ENCODE measurements around the gene IGFBP4. TPM values are rescaled to one million over a fixed set of nuclear protein-coding genes. Genes with fewer than 3 reads are reported as not detected.

IGFBP4 gene
- total and polyA plus RNA-seq, 10 of the 15 experiments (the other 5 are each of a cell fraction or from before 2014, with no cell fraction given), result 2.4 to 22.3 (median 6.6) TPM

DNA sequence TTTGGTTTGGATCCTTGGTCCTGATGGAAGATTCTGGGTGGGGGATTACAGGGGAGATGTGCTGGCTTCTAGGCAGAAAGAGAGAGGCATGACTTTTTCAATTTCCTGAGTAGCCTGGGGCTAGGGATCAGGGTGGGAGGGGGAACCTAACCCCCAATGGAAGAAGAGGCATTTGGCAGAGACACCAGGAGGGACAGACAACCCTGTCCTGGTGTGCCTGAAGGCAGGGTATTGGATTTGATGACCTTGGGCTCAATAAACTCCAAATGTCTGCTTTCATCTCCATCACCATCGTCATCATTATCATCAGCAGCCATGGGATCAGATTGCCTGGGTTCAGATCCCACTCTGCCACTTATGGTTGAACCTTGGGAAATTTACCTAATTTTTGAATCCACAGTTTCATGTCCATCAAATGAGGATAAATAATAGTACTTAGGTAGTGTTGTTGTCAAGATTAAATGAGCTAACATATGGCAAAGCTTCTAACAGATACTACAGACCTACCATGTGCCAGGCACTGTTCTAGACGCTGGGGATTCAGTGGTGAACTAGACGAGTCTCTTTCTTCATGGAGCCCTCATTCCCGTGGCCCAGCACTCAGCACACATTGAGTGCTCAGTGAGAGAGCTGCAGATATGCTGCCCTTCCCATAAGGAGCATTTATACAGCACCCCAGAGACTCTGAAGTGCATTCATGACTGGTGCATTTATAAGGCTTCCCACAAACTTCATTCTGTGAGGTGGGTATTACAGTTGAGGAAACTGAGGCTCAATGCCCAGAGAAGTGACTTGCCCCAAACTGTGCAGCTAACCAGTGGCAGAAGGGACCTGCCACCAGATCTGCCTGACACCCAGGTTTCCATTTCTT lies 26.8 kb downstream of the IGFBP4 start:
- FAIRE-seq (no peak), DNase-seq (ENCODE audit: low read depth, low spot score) (no peak), ATAC-seq (no peak)
- H3K4me1 ChIP-seq (ENCODE audit: control insufficient read depth, insufficient read depth, low read length), result no peaks in the 10 kb centered on the region
- H3K9me3 ChIP-seq (replicated peaks; ENCODE audit: control insufficient read depth, insufficient read depth, low read length), result no peaks in the 10 kb centered on the region
- H3K9ac ChIP-seq (ENCODE audit: control insufficient read depth, insufficient read depth, low read length), result no peak overlapping the region
- WGBS (ENCODE audit: insufficient coverage, insufficient replicate concordance, low lambda C conversion rate, missing lambda C conversion rate), result 18% methylated on average over 4 of the region's 4 CpGs
- H3K4me2 ChIP-seq (ENCODE audit: control insufficient read depth, insufficient read depth), result no peak overlapping the region
- ChIA-PET SMC1A (ENCODE audit: uncharacterized antibody, unreplicated experiment) (interaction anchor here (0.6 kb wide), 1 partner anchor 443 kb away, joined by 4 read pairs; no protein-coding TSS in a partner anchor), CTCF (interaction anchor here (1.5 kb wide), 1 partner anchor 20 kb away, joined by 3 read pairs; no protein-coding TSS in a partner anchor), RAD21 (ENCODE audit: unreplicated experiment) (no interaction called here), POLR2A (interaction anchor here (0.7 kb wide), 1 partner anchor 67 kb away, joined by 3 read pairs; no protein-coding TSS in a partner anchor)
- H2AFZ ChIP-seq (ENCODE audit: control insufficient read depth, low read depth, low read length), result no peak overlapping the region
- no TSS peak for BruUV-seq (replicated peaks)
- no peaks in the 10 kb centered on the region for H3K79me2 ChIP-seq (ENCODE audit: control insufficient read depth, insufficient read depth, low read length)
- no peaks in the 10 kb centered on the region for H3K27me3 ChIP-seq (replicated peaks in 1 of 2; ENCODE audit: control insufficient read depth in 2 of 2, insufficient read depth in 2 of 2, low read length in 1 of 2)
- no peaks in the 10 kb centered on the region for H3K36me3 ChIP-seq (ENCODE audit: control insufficient read depth in 2 of 2, insufficient read depth in 2 of 2, low read length in 1 of 2)
- no peak overlapping the region for H3K27ac ChIP-seq (ENCODE audit: control insufficient read depth, insufficient read depth)
- H4K20me1 ChIP-seq (ENCODE audit: control insufficient read depth, insufficient read depth), result no peaks in the 10 kb centered on the region
- in situ Hi-C loops (cut with MboI) (no loop called here), intact Hi-C loops (cut with micrococcal nuclease; ENCODE audit: unreplicated experiment) (no loop called here)
- TF ChIP-seq CHD1 (IDR thresholded peaks at IDR 0.05; ENCODE audit: low read depth, low read length) (no peak), ATF7 (IDR thresholded peaks at IDR 0.05; ENCODE audit: low read depth) (no peak), ASH2L (IDR thresholded peaks at IDR 0.05; ENCODE audit: borderline replicate concordance, low read depth) (no peak), PKNOX1 (IDR thresholded peaks at IDR 0.05) (no peak), ZNF217 (IDR thresholded peaks at IDR 0.05) (no peak), MEF2B (IDR thresholded peaks at IDR 0.05; ENCODE audit: partially characterized antibody, poor library complexity, severe bottlenecking) (no peak), STAT3 (IDR thresholded peaks at IDR 0.05; ENCODE audit: low read depth, low read length) (no peak), REST (IDR thresholded peaks at IDR 0.05; ENCODE audit: low read depth, low read length) (no peak), BHLHE40 (IDR thresholded peaks at IDR 0.05; ENCODE audit: borderline replicate concordance in 1 of 2, low read depth in 2 of 2, low read length in 1 of 2) (no peak), SREBF2 (IDR thresholded peaks at IDR 0.05; ENCODE audit: low read length) (no peak), SUPT20H (IDR thresholded peaks at IDR 0.05; ENCODE audit: borderline replicate concordance, control insufficient read depth, low read depth, low read length) (no peak), ZSCAN29 (IDR thresholded peaks at IDR 0.05) (no peak), SMARCA5 (IDR thresholded peaks at IDR 0.05) (no peak), ZZZ3 (IDR thresholded peaks at IDR 0.05; ENCODE audit: control insufficient read depth, insufficient read length, low read depth) (no peak), NBN (IDR thresholded peaks at IDR 0.05) (no peak)
- TF ChIP-seq, protein P1, sequence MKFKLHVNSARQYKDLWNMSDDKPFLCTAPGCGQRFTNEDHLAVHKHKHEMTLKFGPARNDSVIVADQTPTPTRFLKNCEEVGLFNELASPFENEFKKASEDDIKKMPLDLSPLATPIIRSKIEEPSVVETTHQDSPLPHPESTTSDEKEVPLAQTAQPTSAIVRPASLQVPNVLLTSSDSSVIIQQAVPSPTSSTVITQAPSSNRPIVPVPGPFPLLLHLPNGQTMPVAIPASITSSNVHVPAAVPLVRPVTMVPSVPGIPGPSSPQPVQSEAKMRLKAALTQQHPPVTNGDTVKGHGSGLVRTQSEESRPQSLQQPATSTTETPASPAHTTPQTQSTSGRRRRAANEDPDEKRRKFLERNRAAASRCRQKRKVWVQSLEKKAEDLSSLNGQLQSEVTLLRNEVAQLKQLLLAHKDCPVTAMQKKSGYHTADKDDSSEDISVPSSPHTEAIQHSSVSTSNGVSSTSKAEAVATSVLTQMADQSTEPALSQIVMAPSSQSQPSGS (IDR thresholded peaks at IDR 0.05; ENCODE audit: low read length), result no peak
- TF ChIP-seq, protein P2, sequence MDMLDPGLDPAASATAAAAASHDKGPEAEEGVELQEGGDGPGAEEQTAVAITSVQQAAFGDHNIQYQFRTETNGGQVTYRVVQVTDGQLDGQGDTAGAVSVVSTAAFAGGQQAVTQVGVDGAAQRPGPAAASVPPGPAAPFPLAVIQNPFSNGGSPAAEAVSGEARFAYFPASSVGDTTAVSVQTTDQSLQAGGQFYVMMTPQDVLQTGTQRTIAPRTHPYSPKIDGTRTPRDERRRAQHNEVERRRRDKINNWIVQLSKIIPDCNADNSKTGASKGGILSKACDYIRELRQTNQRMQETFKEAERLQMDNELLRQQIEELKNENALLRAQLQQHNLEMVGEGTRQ (IDR thresholded peaks at IDR 0.05; ENCODE audit: borderline replicate concordance, low read depth, low read length), result no peak
- H3K4me3 ChIP-seq, result no peak overlapping the region
